ENCODE data around the gene FANCE. TPM values are rescaled to one million over a fixed set of nuclear protein-coding genes. Genes with fewer than 3 reads are reported as not detected.

Gene FANCE
- polyA plus RNA-seq, 1 experiment, result 7.0 TPM

DNA sequence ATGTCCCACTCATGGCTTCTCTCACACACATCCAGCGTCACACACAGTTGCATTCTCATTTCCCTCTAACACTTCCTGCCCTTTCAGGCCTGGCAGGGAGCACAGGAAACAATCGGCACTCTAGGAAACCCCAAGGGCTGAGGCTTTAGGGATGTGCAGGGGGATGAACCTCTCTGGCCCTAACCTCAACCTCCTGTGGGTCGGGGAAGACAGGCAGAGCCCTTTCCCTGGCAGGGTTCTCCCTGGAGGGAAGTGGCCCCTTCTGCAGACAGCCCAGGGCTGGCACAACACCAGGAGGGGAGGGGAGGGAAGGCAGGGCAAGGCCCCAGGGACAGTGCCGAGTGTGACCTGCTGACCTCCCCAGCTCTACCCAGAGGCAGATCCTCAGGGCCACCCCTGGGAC lies 42.0 kb downstream of the FANCE start:
- TF ChIP-seq, protein P1, sequence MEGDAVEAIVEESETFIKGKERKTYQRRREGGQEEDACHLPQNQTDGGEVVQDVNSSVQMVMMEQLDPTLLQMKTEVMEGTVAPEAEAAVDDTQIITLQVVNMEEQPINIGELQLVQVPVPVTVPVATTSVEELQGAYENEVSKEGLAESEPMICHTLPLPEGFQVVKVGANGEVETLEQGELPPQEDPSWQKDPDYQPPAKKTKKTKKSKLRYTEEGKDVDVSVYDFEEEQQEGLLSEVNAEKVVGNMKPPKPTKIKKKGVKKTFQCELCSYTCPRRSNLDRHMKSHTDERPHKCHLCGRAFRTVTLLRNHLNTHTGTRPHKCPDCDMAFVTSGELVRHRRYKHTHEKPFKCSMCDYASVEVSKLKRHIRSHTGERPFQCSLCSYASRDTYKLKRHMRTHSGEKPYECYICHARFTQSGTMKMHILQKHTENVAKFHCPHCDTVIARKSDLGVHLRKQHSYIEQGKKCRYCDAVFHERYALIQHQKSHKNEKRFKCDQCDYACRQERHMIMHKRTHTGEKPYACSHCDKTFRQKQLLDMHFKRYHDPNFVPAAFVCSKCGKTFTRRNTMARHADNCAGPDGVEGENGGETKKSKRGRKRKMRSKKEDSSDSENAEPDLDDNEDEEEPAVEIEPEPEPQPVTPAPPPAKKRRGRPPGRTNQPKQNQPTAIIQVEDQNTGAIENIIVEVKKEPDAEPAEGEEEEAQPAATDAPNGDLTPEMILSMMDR (IDR thresholded peaks at IDR 0.05; ENCODE audit: low read depth, low read length), result no peak
- no peaks in the 10 kb centered on the region; the same call in 1 of the 2 replicates for H3K9me3 ChIP-seq (ENCODE audit: control insufficient read depth, insufficient read depth, low read length)
- peak overlapping the region; percentile 78 for H3K4me3 ChIP-seq (ENCODE audit: low read depth, low read length)
- ChIA-PET CTCF (no interaction called here), POLR2A (no interaction called here)
- no peak for DNase-seq (ENCODE audit: low read depth, low spot score)
- no peaks in the 10 kb centered on the region for H3K27me3 ChIP-seq (ENCODE audit: control insufficient read depth, insufficient read depth, low read length)
- no peak overlapping the region for H3K27ac ChIP-seq (ENCODE audit: low read depth, low read length)

DNA sequence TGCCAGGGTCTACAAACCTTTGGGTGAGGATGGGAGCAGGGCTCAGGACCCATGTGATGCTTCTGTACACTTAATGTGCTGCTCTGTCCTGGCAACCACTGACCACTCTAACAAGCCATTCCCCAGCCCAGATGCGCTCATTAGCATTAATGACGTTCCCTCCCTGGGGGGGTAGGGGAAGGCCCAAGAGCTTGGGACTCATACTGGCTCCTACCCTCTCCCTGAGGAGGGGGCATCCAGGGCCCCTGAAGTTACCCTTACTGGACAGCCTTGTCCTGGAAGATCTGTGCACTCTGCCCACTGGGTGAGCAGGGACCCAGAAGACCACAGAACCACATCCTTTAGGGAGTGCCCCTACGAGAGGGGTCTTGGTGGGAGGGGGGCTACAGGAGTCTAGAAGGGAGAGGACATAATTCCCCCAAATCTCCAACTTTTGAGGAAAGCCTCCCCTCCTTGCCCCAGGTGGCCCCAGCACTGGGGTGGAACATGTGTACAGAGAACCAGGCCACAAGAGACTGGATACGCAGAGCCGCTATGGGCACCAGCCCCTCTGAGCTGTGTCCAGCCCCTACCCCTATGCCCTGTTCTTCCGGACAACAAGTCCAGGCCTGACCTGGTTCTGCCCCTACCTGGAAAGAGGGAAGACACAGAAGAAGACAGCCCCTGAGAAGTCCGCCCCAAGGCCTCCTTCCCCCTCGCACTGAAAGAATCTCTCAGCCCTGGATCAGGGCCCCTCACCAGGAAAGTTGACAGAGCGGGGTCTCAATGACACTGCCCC lies 43.3 kb downstream of the FANCE start:
- no peak for DNase-seq (ENCODE audit: low read depth, low spot score)
- TF ChIP-seq, protein P1 (IDR thresholded peaks at IDR 0.05; ENCODE audit: low read depth, low read length), result no peak
- Histone ChIP-seq H3K27ac (ENCODE audit: low read depth, low read length) (no peak overlapping the region), H3K27me3 (ENCODE audit: control insufficient read depth, insufficient read depth, low read length) (no peaks in the 10 kb centered on the region), H3K9me3 (ENCODE audit: control insufficient read depth, insufficient read depth, low read length) (no peaks in the 10 kb centered on the region; the same call in 1 of the 2 replicates), H3K4me3 (ENCODE audit: low read depth, low read length) (peak overlapping the region; percentile 78)
- ChIA-PET POLR2A (interaction anchor here (0.8 to 2.8 kb wide), 4 partner anchors 8 to 232 kb away, joined by 3 to 21 read pairs (median 8); no protein-coding TSS in a partner anchor), CTCF (interaction anchor here (1.3 kb wide), 1 partner anchor 28 kb away, joined by 6 read pairs; the partner anchor contains the start of gene RPL10A)

DNA sequence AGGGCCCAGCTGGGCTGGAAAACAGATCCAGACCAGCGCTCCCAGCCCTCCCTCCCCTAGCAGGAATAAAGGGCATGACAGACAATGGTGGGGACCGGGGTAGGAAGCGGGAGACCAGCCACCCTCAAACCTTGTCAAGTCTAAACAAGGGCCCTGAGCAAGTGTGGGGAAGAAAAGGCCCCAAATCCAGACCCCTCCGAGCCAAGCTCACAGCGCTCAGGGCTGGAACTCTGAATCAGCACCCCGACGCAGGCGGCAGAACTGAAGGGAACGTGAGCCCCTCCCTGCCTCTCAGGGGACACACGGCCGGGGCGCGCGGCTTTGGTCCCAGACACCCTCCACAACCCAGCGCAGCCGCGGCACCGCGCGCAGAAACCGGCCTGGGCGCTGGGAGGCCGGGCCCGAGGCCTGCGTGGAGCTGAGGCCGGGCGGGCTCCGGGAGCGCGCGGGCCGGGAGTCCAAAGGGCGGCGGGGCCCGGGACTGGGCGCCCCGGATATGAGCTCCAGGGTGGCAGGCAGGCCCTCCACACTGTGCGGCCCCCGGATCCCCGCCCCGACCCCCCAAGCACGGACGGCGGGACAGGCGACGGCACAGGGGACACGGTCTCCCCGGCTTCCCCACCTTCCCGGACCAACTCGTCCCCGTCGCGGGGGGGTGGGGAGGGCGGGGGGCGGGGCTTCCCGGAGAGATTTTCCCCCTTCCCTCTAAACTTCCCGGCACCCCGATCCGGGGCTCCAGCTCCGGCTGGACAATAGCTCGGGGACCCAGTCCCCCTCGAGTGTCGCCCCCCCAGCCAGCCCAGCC lies 44.1 kb downstream of the FANCE start:
- TF ChIP-seq, protein P1 (IDR thresholded peaks at IDR 0.05; ENCODE audit: low read depth, low read length), result no peak
- Histone ChIP-seq H3K9me3 (ENCODE audit: control insufficient read depth, insufficient read depth, low read length) (no peaks in the 10 kb centered on the region; the same call in 1 of the 2 replicates), H3K27me3 (ENCODE audit: control insufficient read depth, insufficient read depth, low read length) (no peaks in the 10 kb centered on the region), H3K27ac (ENCODE audit: low read depth, low read length) (peak overlapping the region; percentile 47), H3K4me3 (ENCODE audit: low read depth, low read length) (peak overlapping the region; percentile 78)
- ChIA-PET POLR2A (interaction anchor here (0.8 to 2.8 kb wide), 5 partner anchors 9 to 232 kb away, joined by 3 to 21 read pairs (median 4); no protein-coding TSS in a partner anchor), CTCF (interaction anchor here (0.7 to 1.3 kb wide), 2 partner anchors 28 to 37 kb away, joined by 6 read pairs; partner anchors contain the start of gene RPL10A)
- DNase-seq (ENCODE audit: low read depth, low spot score), result no peak

DNA sequence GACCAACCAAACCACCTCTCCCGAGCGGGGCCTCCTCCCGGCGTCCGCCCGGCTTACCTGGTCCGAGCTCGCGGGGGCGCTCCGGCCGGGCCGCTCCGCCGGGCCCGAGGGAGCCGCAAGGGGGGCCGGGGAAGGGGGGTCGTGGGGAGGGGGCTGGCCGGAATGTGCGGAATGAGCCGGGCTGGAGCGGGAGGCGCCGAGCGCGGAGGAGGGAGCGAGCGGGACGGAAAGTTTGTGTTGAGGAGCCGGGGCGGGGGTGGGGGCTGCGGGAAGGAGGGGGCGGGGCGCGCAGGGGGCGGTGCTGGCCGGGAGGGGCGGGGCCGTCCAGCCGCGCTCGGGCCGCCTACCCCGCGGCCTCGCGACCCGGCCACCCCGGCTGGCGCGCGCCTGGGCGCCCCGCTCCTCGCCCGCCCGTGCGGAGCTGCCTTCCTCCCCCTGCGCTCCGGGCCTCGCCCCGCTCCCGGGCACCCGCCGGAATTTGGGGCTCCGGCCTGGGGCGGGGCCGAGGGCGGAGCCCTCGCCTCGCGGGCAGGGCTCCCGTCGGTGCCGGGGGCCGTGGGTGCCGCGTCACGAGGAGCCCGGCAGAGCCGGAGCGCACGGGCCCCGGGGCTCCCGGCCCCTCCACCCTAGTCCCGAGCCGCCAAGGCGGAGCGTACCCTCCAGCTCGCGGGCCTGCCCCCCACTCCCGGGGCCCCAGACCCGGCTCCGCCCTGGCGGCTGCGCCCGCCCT lies 44.9 kb downstream of the FANCE start, which contains the start of gene TEAD3:
TSS of gene TEAD3 (minus strand) at position 239 of the 730 bp plus-strand sequence.
- DNase-seq (ENCODE audit: low read depth, low spot score), result no peak
- Histone ChIP-seq H3K27me3 (ENCODE audit: control insufficient read depth, insufficient read depth, low read length) (no peaks in the 10 kb centered on the region), H3K9me3 (ENCODE audit: control insufficient read depth, insufficient read depth, low read length) (no peaks in the 10 kb centered on the region; the same call in 1 of the 2 replicates), H3K4me3 (ENCODE audit: low read depth, low read length) (peak within 1 kb of the TSS; percentile 78), H3K27ac (ENCODE audit: low read depth, low read length) (peak within 1 kb of the TSS; percentile 88)
- ChIA-PET CTCF (interaction anchor here (0.7 to 1.7 kb wide), 3 partner anchors 25 to 36 kb away, joined by 6 to 10 read pairs (median 6); partner anchors contain the start of gene RPL10A), POLR2A (interaction anchor here (0.7 to 2.8 kb wide), 8 partner anchors 9 to 231 kb away, joined by 3 to 21 read pairs (median 4); no protein-coding TSS in a partner anchor)
- TF ChIP-seq, protein P1 (IDR thresholded peaks at IDR 0.05; ENCODE audit: low read depth, low read length), result no peak
